ENCODE results near the gene C10orf120.

- TF ChIP-seq POLR2A (IDR thresholded peaks at IDR 0.05) (no peak), CTCF (IDR thresholded peaks at IDR 0.05) (no peak)
Measured at GRCh38 chr10:122657729-122658128, 41.9 kb downstream of the C10orf120 start.

All from tibial nerve (tissue), 3 donors.